GM18861 (cell line): ENCODE measurements around the gene PRUNE2.
"Not testable (repeated sequence)": the region's sequence is repeated elsewhere in the genome, so short reads cannot be mapped to it uniquely, and the experiment has no call there.

Source experiments
- ATAC-seq: cut with Tn5 transposase; IDR thresholded peaks from one replicate; pipeline ENCODE4 v1.9.1; 2021; ENCODE audit not compliant: unreplicated experiment

The PRUNE2 gene

GRCh38 chr9:76609285-76610010 is 296.5 kb downstream of the PRUNE2 start:
- ATAC-seq: no peak

- no peak for ATAC-seq
Observed at GRCh38 chr9:76608575-76609273, 297.2 kb downstream of the PRUNE2 start.

GRCh38 chr9:76607730-76608436 is 298.0 kb downstream of the PRUNE2 start:
- ATAC-seq: no peak

GRCh38 chr9:76605321-76605900 is 300.5 kb downstream of the PRUNE2 start:
- peak; percentile 91 for ATAC-seq

- no peak for ATAC-seq
Observed at GRCh38 chr9:76603931-76604570, 301.9 kb downstream of the PRUNE2 start.

GRCh38 chr9:76603448-76603895 is 302.4 kb downstream of the PRUNE2 start:
- no peak for ATAC-seq

GRCh38 chr9:76602199-76602598 is 303.7 kb downstream of the PRUNE2 start:
- no peak for ATAC-seq

GRCh38 chr9:76600007-76600615 is 305.8 kb downstream of the PRUNE2 start:
- no peak for ATAC-seq

GRCh38 chr9:76598981-76599380 is 306.9 kb downstream of the PRUNE2 start:
- ATAC-seq: no peak

GRCh38 chr9:76595645-76596044 is 310.3 kb downstream of the PRUNE2 start:
- no peak for ATAC-seq

GRCh38 chr9:76594764-76595424 is 311.0 kb downstream of the PRUNE2 start:
- no peak for ATAC-seq

- not testable (repeated sequence) for ATAC-seq
Observed at GRCh38 chr9:76593961-76594735, 311.8 kb downstream of the PRUNE2 start.

GRCh38 chr9:76592974-76593347 is 313.0 kb downstream of the PRUNE2 start:
- ATAC-seq: no peak

GRCh38 chr9:76592091-76592973 is 313.6 kb downstream of the PRUNE2 start:
- ATAC-seq: no peak

GRCh38 chr9:76591256-76591950 is 314.5 kb downstream of the PRUNE2 start:
- ATAC-seq: no peak

GRCh38 chr9:76588316-76588715 is 317.6 kb downstream of the PRUNE2 start:
- ATAC-seq: no peak

- ATAC-seq: no peak
Observed at GRCh38 chr9:76586390-76587314, 319.3 kb downstream of the PRUNE2 start.
